Mesenteric fat pad (tissue), 1 donor: ENCODE results near the gene IZUMO2. TPM values are rescaled to one million over a fixed set of nuclear protein-coding genes. Genes with fewer than 3 reads are reported as not detected.
"Not testable (repeated sequence)": the region's sequence is repeated elsewhere in the genome, so short reads cannot be mapped to it uniquely, and the experiment has no call there.

ENCODE experiments used
- DNase-seq: peaks from one replicate; pipeline ENCODE4 v3.0.0-alpha.2; 2020; ENCODE audit warnings: low spot score
- total RNA-seq: library from RNA; stranded (reverse); fragmentation: NEBNext Ultra II Directional; extraction: Animal tissue kit (Norgen Biotek cat#: 25700); gene quantifications from one replicate; pipeline ENCODE4 v1.2.1, GENCODE V29; 2021
- donor health status: DM: yes; HTN: yes; CAD: no.

Gene IZUMO2
- total RNA-seq, 1 donor from 2014 or later = not detected

- DNase-seq = peak; percentile 93
These were observed 26.3 kb downstream of the IZUMO2 start for GRCh38 chr19:50136603-50137365.

GRCh38 chr19:50135856-50136602 lies 27.1 kb downstream of the IZUMO2 start:
- DNase-seq = not testable (repeated sequence)

- not testable (repeated sequence) for DNase-seq
These were observed 28.0 kb downstream of the IZUMO2 start for GRCh38 chr19:50134777-50135719.

GRCh38 chr19:50133518-50134492 lies 29.3 kb downstream of the IZUMO2 start:
- not testable (repeated sequence) for DNase-seq

GRCh38 chr19:50104012-50104411 lies 59.1 kb downstream of the IZUMO2 start:
- not testable (repeated sequence) for DNase-seq

GRCh38 chr19:50103405-50103804 lies 59.7 kb downstream of the IZUMO2 start:
- DNase-seq = not testable (repeated sequence)

Other genes starting within 250 kb of the IZUMO2 start
- 46.1 TPM for gene ATF5, start 234.1 kb downstream of the IZUMO2 start, total RNA-seq
- gene NUP62, start 233.8 kb downstream of the IZUMO2 start, total RNA-seq = 34.5 TPM
- 3.0 TPM for gene SIGLEC11, start 202.1 kb downstream of the IZUMO2 start, total RNA-seq
- gene VRK3, start 137.9 kb downstream of the IZUMO2 start, total RNA-seq = 27.5 TPM
- gene ZNF473, start 137.3 kb downstream of the IZUMO2 start, total RNA-seq = 6.8 TPM
- gene MYH14, start 40.3 kb upstream of the IZUMO2 start, total RNA-seq = 26.4 TPM
- 1.6 TPM for gene KCNC3, start 166.1 kb upstream of the IZUMO2 start, total RNA-seq
- gene NAPSA, start 202.4 kb upstream of the IZUMO2 start, total RNA-seq = 0.22 TPM
- gene NR1H2, start 213.2 kb upstream of the IZUMO2 start, total RNA-seq = 68.7 TPM
- gene POLD1, start 221.1 kb upstream of the IZUMO2 start, total RNA-seq = 13.9 TPM